K562 (cell line): ENCODE data around the gene STK32C. TPM values are rescaled to one million over a fixed set of nuclear protein-coding genes. Genes with fewer than 3 reads are reported as not detected.

Experiments used
- ATAC-seq: fragments of 200-7000 bp; cut with Tn5 transposase; 3 replicates; pipeline ENCODE4 v1.9.1; 2020; ENCODE audit warnings: moderate library complexity
- BruUV-seq: library from RNA; stranded (reverse); fragments of 400-500 nt; replicated peaks from 2 replicates; lab custom pipeline; 2021; lab: Mats Ljungman, UMichigan
- CTCF ChIA-PET: fragments of 300-600 bp; formaldehyde crosslinking; extraction: SDS; loops from one replicate; lab custom pipeline; 2021; ENCODE audit warnings: low intra/inter-chr PET ratio; lab: Yijun Ruan, JAX
- POLR2A ChIA-PET: fragments of 300-600, 350-650 bp; sonication (Branson Sonifier 250); formaldehyde crosslinking; extraction: SDS; loops from one replicate; lab custom pipeline; 2021; ENCODE audit warnings: antibody characterized with exemption, inconsistent platforms; lab: Yijun Ruan, JAX
- DNase-seq, 4 experiments: peaks; one replicate each; pipeline versions ENCODE4 v3.0.0 to v3.0.0-alpha.2; 2011 to 2018; ENCODE audit warnings: low spot score in 3 of 4, mixed read lengths in 3 of 4; ENCODE audit errors: extremely low read depth in 1 of 4
- FAIRE-seq: peaks from 2 replicates; lab custom pipeline; 2011; peaks lifted over from hg19 to GRCh38; lab: Jason Lieb, UNC
- H2AFZ ChIP-seq: 2 replicates; pipeline ENCODE4 v1.6.0; 2011; ENCODE audit warnings: low read depth, low read length, control low read depth, inconsistent platforms
- H3K27ac ChIP-seq: fragments of 200-600 bp; 3 replicates; pipeline ENCODE4 v1.8.0; 2011; ENCODE audit warnings: low read depth, mild to moderate bottlenecking, control low read depth, inconsistent platforms, low read length, moderate library complexity, mixed read lengths; ENCODE audit errors: extremely low read depth
- H3K27me3 ChIP-seq, 2 experiments: fragments of 300-600 bp in 1 of 2; 2 replicates in 1 of 2; 3 replicates in 1 of 2; pipeline versions ENCODE4 v1.6.0 to v1.8.0; 2011; ENCODE audit warnings: inconsistent platforms in 2 of 2, low read length in 2 of 2, mild to moderate bottlenecking in 1 of 2, mixed read lengths in 1 of 2, moderate library complexity in 1 of 2; ENCODE audit not compliant: control insufficient read depth in 2 of 2, insufficient read depth in 2 of 2
- H3K36me3 ChIP-seq: fragments of 300-600 bp; 3 replicates; pipeline ENCODE4 v1.8.0; 2011; ENCODE audit warnings: mild to moderate bottlenecking, low read length, inconsistent platforms; ENCODE audit not compliant: control insufficient read depth, insufficient read depth
- H3K4me1 ChIP-seq, 2 experiments: fragments of 200-600 bp in 1 of 2; replicated peaks in 1 of 2; 2 replicates in 1 of 2; 3 replicates in 1 of 2; pipeline versions ENCODE4 v1.5.1 to v1.8.0; 2011; ENCODE audit warnings: inconsistent platforms in 2 of 2, low read length in 2 of 2, mild to moderate bottlenecking in 1 of 2, mixed read lengths in 1 of 2, moderate library complexity in 1 of 2; ENCODE audit not compliant: control insufficient read depth in 2 of 2, insufficient read depth in 2 of 2
- H3K4me2 ChIP-seq: 2 replicates; pipeline ENCODE4 v1.6.1; 2011; ENCODE audit warnings: low read length, control low read depth, inconsistent platforms, mixed read lengths; ENCODE audit not compliant: insufficient read depth
- H3K4me3 ChIP-seq: fragments of 200-600 bp; sonication (generic), shearing (Covaris generic); 2 replicates; pipeline ENCODE4 v1.5.1; 2016; ENCODE audit warnings: control low read depth, inconsistent platforms
- H3K79me2 ChIP-seq: fragments of 200-600 bp; 3 replicates; pipeline ENCODE4 v1.8.0; 2011; ENCODE audit warnings: low read length, inconsistent platforms; ENCODE audit not compliant: control insufficient read depth, insufficient read depth
- H3K9ac ChIP-seq, 2 experiments: 2 replicates each; pipeline versions ENCODE4 v1.6.0 to v1.6.1; 2011; ENCODE audit warnings: low read depth in 2 of 2, low read length in 2 of 2, control low read depth in 1 of 2, inconsistent platforms in 1 of 2, mild to moderate bottlenecking in 1 of 2, mixed read lengths in 1 of 2; ENCODE audit not compliant: insufficient read depth in 1 of 2
- H3K9me1 ChIP-seq: one replicate; pipeline ENCODE4 v1.6.0; 2011; ENCODE audit warnings: inconsistent platforms, mild to moderate bottlenecking, low read length, moderate library complexity; ENCODE audit not compliant: control insufficient read depth, insufficient read depth
- H3K9me3 ChIP-seq: replicated peaks from 2 replicates; pipeline ENCODE4 v1.5.1; 2011; ENCODE audit warnings: low read depth, low read length, inconsistent platforms; ENCODE audit not compliant: control insufficient read depth, insufficient read depth
- H4K20me1 ChIP-seq: replicated peaks from 2 replicates; pipeline ENCODE4 v1.6.1; 2011; ENCODE audit warnings: low read length, inconsistent platforms, mixed read lengths; ENCODE audit not compliant: control insufficient read depth, insufficient read depth
- CEBPG ChIP-seq, 3 experiments: fragments of 200-800 bp in 1 of 3; sonication (Bioruptor generic) in 1 of 3; sonication (generic) in 1 of 3; formaldehyde crosslinking in 1 of 3; IDR thresholded peaks in 2 of 3; conservative IDR thresholded peaks in 1 of 3; 2 replicates each; pipeline versions ENCODE4 v1.6.1 to v1.8.0; 2016 to 2022; ENCODE audit warnings: missing compliant biosample characterization in 2 of 3, missing genetic modification characterization in 2 of 3, mild to moderate bottlenecking in 1 of 3, missing genetic modification reagents in 1 of 3
- COPS2 ChIP-seq: fragments of 450-650 bp; conservative IDR thresholded peaks from 2 replicates; pipeline ENCODE4 v1.6.1; 2016; ENCODE audit warnings: mild to moderate bottlenecking, moderate library complexity
- ELF2 ChIP-seq: fragments of 250-450 bp; sonication (Bioruptor Pico); IDR thresholded peaks from 2 replicates; pipeline ENCODE4 v1.5.0; 2021; ENCODE audit warnings: mild to moderate bottlenecking
- HDGF ChIP-seq: fragments of 450-650 bp; IDR thresholded peaks from 2 replicates; pipeline ENCODE4 v1.6.1; 2016
- LEF1 ChIP-seq: fragments of 450-650 bp; IDR thresholded peaks from 2 replicates; pipeline ENCODE4 v1.6.1; 2016; ENCODE audit warnings: mild to moderate bottlenecking
- NCOA2 ChIP-seq, 2 experiments: fragments of 450-650 bp; IDR thresholded peaks; 2 replicates each; pipeline ENCODE4 v1.6.1; 2018; ENCODE audit warnings: mild to moderate bottlenecking in 2 of 2, moderate library complexity in 1 of 2; ENCODE audit not compliant: partially characterized antibody in 2 of 2
- NFE2L1 ChIP-seq: fragments of 450-650 bp; IDR thresholded peaks from 2 replicates; pipeline ENCODE4 v1.6.1; 2016; ENCODE audit warnings: missing genetic modification characterization, low read depth, mild to moderate bottlenecking, missing compliant biosample characterization, moderate library complexity, borderline replicate concordance
- PHTF2 ChIP-seq: fragments of 250-450 bp; sonication (Bioruptor Pico); IDR thresholded peaks from 2 replicates; pipeline ENCODE4 v1.5.0; 2021; ENCODE audit warnings: mild to moderate bottlenecking
- PTTG1 ChIP-seq: fragments of 450-650 bp; IDR thresholded peaks from 2 replicates; pipeline ENCODE4 v1.6.1; 2016; ENCODE audit warnings: low read depth, mild to moderate bottlenecking, missing genetic modification characterization, missing compliant biosample characterization
- SMC3 ChIP-seq: conservative IDR thresholded peaks from 2 replicates; pipeline ENCODE4 v1.6.1; 2011; ENCODE audit warnings: low read depth, low read length, improper control_type of control experiment; ENCODE audit not compliant: insufficient read depth
- TCF7 ChIP-seq: sonication (generic); IDR thresholded peaks from 2 replicates; pipeline ENCODE4 v1.6.1; 2016; ENCODE audit warnings: antibody characterized with exemption, borderline replicate concordance
- YY1 ChIP-seq, 3 experiments: IDR thresholded peaks; 2 replicates each; pipeline ENCODE4 v1.6.1; 2011; ENCODE audit warnings: low read length in 2 of 3, mild to moderate bottlenecking in 2 of 3, moderate library complexity in 2 of 3, borderline replicate concordance in 1 of 3, control low read depth in 1 of 3, low read depth in 1 of 3; ENCODE audit not compliant: insufficient read depth in 3 of 3, insufficient replicate concordance in 2 of 3, control insufficient read depth in 1 of 3, insufficient read length in 1 of 3; ENCODE audit errors: extremely low read depth in 1 of 3
- ZBTB17 ChIP-seq: fragments of 450-650 bp; formaldehyde crosslinking; IDR thresholded peaks from 2 replicates; pipeline ENCODE4 v1.4.0; 2020; ENCODE audit warnings: mild to moderate bottlenecking
- ZNF76 ChIP-seq: fragments of 250-450 bp; sonication (Bioruptor Pico); IDR thresholded peaks from 2 replicates; pipeline ENCODE4 v1.4.0; 2020; ENCODE audit warnings: mild to moderate bottlenecking, moderate library complexity, borderline replicate concordance
- ZNF780A ChIP-seq: fragments of 250-450 bp; sonication (Bioruptor Pico); IDR thresholded peaks from 2 replicates; pipeline ENCODE4 v1.5.0; 2021; ENCODE audit warnings: mild to moderate bottlenecking
- WGBS: fragments of 100-300 bp; shearing (Covaris generic); methylation state at CpG from one replicate; pipeline ENCODE4 v1.1.6; 2016; ENCODE audit warnings: low coverage, mixed read lengths; ENCODE audit not compliant: insufficient coverage; ENCODE audit errors: missing lambda C conversion rate; 5-methylcytosine and 5-hydroxymethylcytosine counted together
- in situ Hi-C: fragments of 300-500 bp; cut with MboI; formaldehyde crosslinking; loops from 4 replicates; pipeline ENCODE4 v1.15.0; 2018; ENCODE audit warnings: inconsistent platforms, mixed read lengths
- intact Hi-C: fragments of 100-400 bp; cut with micrococcal nuclease; formaldehyde crosslinking; loops from 2 replicates; pipeline ENCODE4 v1.14.2; 2022
- polyA plus RNA-seq, 8 experiments: library from polyadenylated mRNA; depleted of rRNA in 4 of 8; stranded (reverse) in 5 of 8; unstranded in 3 of 8; fragments of >200 nt; fragmentation: Nextera tagmentation in 2 of 8; fragmentation: Illumina TruSeq in 1 of 8; extraction: Ambion mirVana in 2 of 8; extraction: Trizol in 1 of 8; gene quantifications; 2 replicates each; pipeline versions ENCODE4 v1.2.1 to v1.2.3, GENCODE V29; 2011 to 2014; ENCODE audit warnings: inconsistent platforms in 1 of 8, missing spikeins in 1 of 8
- total RNA-seq, 7 experiments: library from RNA; depleted of rRNA in 6 of 7; stranded (reverse); fragments of >200 nt in 6 of 7; fragmentation: Illumina TruSeq in 2 of 7; extraction: Trizol in 2 of 7; gene quantifications; 2 replicates each; pipeline versions ENCODE4 v1.2.1 to v1.2.3, GENCODE V29; 2011 to 2021; ENCODE audit warnings: low replicate concordance in 1 of 7

Gene STK32C
- total and polyA plus RNA-seq, 9 of the 15 experiments (the other 6 are each of a cell fraction or from before 2014, with no cell fraction given): 1.5 to 20.9 (median 6.5) TPM

DNA sequence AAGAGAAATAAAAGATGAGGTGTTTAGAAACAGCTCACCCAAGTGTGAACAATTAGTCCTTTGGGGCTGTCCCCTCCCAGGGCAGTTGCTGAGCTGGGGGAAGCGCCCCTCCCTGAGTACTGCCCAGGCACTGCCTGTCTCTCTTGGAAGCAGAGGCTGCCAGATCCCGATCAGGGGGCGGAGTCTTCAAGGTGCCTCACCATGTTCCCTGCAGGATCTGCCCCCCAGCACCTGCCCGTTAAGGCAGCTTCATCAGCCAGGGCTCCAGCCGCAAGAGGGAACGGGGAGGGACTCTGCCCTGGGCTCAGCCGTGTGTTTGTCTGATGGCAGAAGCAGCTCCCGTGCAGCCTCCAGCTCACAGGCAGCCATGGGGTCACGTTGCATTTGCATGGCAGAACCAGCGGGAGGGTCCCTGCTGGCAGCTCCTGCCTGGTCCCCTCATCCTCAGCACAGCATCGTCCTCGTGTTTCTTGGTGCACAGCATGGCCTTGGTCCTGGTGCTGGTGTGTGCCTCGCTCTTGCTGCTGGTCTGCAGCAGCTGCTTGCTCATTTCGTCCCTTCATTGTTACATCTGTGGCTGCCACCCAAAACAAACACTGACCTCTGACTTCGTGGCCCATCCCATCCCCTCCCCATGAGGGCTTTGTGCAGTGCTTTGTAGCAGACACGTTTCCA, 131.7 kb downstream of the STK32C start:
- H3K27me3 ChIP-seq: peaks cover 0 to 17% of the 10 kb centered on the region in 2 experiments; a peak in 2 of 5 replicates
- DNase-seq (no peak), FAIRE-seq (no peak), ATAC-seq (no peak)
- H3K27ac ChIP-seq: no peak overlapping the region
- H4K20me1 ChIP-seq: no peaks in the 10 kb centered on the region
- H3K9me3 ChIP-seq: 0 out of 2 replicates have a peak, but pooled peaks cover 3% of the 10 kb centered on the region
- 0% methylated on average over 11 of the region's 16 CpGs for WGBS
- BruUV-seq: no TSS peak
- no peak overlapping the region for H3K4me3 ChIP-seq
- intact Hi-C loops: no loop called here
- H3K79me2 ChIP-seq: no peaks in the 10 kb centered on the region
- H2AFZ ChIP-seq: no peak overlapping the region
- H3K9me1 ChIP-seq: no peaks in the 10 kb centered on the region
- no peak for TF ChIP-seq NCOA2 (IDR thresholded peaks at IDR 0.05; ENCODE audit: partially characterized antibody in 2 of 2)
- TF ChIP-seq ZBTB17: no peak
- no peak for TF ChIP-seq PHTF2 (CRISPR knock-in tag)
- no peak for TF ChIP-seq NFE2L1 (tag)
- no peak for TF ChIP-seq ZNF76 (CRISPR knock-in tag)
- TF ChIP-seq PTTG1: no peak
- no peak for TF ChIP-seq TCF7
- TF ChIP-seq LEF1: no peak
- TF ChIP-seq YY1 (IDR thresholded peaks at IDR 0.05; ENCODE audit: borderline replicate concordance in 1 of 3, control insufficient read depth in 1 of 3, extremely low read depth in 1 of 3, insufficient read depth in 3 of 3, insufficient read length in 1 of 3, insufficient replicate concordance in 2 of 3, low read depth in 1 of 3, low read length in 2 of 3): no peak
- TF ChIP-seq CEBPG (CRISPR knock-in tag; IDR thresholded peaks at IDR 0.05): no peak
- TF ChIP-seq CEBPG (tag; conservative IDR thresholded peaks at IDR 0.05 in 1 of 2, IDR thresholded peaks at IDR 0.05 in 1 of 2): no peak
- TF ChIP-seq ZNF780A (CRISPR knock-in tag): no peak
- no peak for TF ChIP-seq HDGF
- TF ChIP-seq ELF2 (CRISPR knock-in tag): no peak
- TF ChIP-seq COPS2: no peak
- no peak for TF ChIP-seq SMC3
- H3K9ac ChIP-seq: no peak overlapping the region
- ChIA-PET POLR2A (no interaction called here), CTCF (no interaction called here)
- no peaks in the 10 kb centered on the region; a peak in 1 of 5 replicates for H3K4me1 ChIP-seq
- in situ Hi-C loops: no loop called here
- no peaks in the 10 kb centered on the region for H3K36me3 ChIP-seq
- no peak overlapping the region for H3K4me2 ChIP-seq
